Right hindlimb (tissue), 1 donor: ENCODE data around the gene IFT27.
A peak's percentile ranks its signal among the peaks of the same experiment; 100 is the strongest.

ENCODE experiments used
- DNase-seq: peaks from one replicate; pipeline ENCODE4 v3.0.0-alpha.2; 2018

IFT27 gene

DNA sequence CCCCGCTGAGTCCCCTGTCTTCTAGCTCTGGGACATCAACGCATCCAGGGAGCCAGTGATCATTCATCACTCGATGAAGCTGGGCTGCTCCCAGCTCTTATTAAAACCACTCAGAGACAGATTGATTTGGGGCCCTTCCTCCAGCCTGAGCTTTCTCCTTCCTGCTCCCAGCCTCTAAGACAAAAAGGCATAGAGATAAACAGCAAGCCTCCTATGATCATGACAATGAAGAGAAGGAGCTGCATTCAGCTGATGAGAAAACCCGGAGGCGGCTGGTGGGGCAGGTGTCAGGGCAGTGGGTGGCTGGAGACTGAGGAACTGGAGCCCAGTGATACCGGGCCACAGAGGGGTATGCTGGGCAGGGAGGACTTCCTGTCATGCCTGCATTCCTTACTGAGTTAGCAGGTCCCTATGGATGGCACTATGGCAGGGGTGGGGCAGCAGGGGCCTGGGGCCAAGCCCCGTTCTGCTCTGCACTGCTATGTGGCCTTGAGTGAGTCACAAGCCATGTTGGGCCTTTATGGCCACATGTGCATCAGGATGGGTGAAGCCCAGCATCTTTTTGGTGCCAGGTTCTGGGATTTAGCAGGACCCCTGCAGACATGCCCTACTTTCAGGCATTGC lies 20.7 kb upstream of the IFT27 start:
- no peak for DNase-seq

DNA sequence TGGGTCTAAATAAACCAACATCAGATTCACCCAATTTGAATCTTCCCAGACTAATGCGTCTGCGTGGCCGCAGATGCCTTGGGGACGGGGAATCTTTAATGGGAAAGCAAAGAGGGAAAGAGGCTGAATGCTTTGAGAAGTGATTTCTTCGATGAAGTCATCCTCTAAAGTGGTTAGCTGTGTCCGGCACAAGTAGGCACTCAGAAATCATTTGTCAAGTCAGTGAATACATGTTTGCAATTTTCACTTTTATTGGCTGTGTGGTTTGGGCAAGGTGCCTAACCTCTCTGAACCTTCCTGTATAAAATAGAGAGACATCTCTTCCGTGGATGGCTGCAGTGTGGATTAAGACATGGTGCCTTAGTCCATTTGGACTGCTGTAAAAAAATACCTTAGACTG lies 19.7 kb upstream of the IFT27 start:
- DNase-seq: no peak

DNA sequence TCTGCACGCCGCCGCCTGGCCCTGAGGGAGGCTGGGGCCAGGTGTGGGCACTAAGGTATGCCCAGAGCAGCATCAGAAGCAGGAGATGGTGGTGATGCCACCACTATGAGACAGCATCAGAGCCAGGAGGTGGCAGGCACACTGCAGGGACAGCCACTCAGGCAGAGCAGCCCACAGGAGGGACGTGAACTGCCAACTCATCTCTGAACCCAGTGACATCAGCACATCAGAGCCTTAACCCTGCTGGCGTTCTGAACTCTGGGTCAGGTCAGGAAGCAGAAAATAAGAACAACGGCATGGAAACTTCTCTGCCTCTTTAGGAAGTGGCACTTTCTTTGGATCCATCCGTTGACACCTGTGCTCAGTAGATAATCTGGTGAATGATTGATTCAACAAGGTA lies 14.7 kb upstream of the IFT27 start:
- no peak for DNase-seq

DNA sequence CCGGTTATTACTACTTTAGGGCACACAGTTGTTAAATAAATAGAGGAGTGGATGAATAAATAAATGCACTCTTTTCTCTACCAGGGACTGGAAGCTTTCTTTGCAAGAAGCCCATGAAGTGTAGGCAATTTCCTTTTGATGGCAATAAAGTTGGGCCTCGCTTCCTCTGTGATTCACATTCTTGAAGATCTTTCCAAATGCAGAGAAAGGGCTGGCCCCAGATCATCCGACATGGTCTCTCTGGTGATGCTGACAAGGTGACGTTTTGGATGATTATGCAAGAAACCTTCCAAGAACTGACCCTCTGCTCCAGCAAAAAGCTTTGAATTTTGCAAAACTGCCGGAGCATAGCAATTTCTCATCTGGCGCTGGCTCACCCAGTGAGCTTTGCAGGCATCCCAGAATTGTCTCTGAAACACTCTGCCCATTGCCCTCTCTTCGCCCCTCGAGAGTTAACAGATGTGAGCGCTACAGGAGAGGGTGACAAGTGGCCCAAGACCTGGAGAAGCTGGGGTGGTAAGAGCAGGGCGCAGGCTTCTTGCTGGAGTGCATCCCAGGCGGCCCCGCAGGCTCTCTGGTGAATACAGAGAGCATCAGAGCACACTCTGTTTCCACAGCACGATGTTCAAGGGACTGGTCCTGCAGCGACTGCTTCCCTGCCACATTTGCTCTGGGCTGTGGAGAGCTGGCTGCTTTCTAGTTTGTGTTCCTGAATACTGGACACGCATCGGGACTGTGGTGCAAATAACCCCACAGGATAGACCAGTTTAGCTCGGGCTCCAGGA lies 11.5 kb upstream of the IFT27 start:
- no peak for DNase-seq

DNA sequence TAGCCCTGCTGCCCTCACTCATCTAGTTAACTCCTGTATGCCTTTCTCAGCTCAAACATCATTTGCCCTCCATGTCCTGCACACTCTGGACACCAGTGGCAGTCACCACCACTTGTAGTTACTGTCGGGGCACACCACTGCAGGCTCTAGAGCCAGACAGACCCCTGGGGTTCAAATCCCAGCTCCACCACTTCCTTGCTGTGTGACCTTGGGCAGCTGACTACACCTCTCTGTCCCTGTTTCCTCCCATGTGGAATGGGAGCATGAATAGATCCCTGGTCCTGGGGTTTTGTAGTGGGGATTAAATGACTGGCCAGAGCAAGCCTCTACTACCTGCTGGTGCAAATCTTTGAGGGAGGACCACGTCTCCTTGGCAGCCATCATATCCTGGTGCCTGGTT lies 7.8 kb upstream of the IFT27 start:
- no peak for DNase-seq

DNA sequence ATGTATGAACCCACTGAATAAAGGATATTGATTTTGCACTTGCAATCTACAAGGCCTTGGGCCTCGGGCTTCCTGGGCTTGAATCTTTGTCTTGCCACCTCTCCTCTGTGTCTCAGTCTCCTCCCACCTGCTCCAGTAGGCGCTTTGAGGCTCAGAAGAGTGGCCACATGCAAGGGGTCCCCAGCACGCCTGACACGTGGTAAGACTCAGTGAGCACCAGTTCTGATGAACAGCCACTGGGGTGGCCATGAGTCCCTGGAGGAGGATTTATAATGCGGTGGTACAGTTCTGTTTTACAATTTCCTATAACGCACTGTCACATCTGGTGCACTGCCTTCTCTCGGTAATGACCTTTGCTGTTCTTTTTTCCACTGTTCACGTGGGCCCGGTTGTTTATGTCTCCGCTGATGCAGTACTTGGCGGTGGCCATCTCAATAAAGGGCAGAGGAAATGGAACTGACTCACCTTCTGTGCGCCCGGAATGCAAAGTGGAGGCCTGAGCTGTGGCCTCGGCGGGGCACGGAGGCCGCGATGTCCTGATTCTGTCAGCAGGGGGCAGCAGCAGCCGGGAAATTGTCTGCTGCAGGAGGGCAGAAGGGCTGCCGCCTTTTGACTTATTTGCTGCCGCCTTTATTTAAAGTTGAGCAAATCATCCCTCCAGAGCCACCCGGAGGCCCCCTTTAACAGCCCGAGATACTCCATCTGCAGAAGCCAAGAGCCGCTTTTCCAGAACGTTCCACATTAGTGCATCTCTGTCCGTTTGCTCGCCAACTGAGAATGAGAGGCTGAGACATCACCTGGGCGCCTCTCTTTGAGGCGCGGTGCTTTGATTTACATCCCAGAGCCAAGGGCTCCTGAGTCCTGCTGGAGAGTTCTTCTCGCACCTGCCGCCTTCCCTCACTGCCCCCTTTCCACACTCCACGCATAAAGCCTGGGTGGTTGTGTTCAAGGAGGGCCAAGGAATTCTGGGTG lies 6.0 kb upstream of the IFT27 start:
- DNase-seq: peak; percentile 82

DNA sequence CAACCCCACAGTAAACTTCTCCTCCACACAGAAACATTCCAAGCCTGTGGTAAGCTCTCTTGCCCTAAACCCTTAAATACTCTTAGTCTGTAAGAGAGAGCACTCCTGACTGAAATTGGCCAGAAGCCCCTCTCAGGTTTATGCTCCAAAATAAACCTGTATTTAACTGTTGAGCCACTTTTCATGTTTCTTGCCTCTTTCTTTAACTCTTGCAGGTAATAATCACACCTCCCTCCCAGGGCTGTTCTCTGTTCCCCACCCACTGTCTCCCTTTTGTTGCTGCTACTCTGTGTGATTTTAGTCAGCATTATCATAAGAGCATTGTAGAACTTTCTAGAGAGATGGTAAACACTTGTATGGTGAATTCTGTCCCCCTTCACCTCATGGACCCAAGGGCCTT lies 2.1 kb upstream of the IFT27 start:
- DNase-seq: no peak

DNA sequence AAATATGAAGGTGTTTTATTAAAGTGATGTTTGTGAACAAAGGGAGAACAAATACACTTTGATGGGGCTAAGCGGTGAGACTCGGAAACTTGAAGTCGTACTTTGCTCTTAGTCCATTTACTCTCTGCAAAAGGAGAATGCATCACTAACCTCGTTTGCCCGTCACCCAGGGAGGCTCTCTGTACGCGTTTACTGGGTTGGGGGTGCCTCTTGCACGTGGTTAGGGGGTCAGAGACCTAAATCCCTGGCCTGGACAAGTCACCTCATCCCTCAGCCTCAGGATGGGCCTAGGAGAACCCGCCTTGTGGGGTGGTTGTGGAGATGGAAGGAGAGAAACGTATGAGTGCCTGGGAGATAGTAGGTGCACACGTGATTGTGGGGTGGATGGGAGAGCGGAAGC lies 803 bp upstream of the IFT27 start:
- DNase-seq: no peak

DNA sequence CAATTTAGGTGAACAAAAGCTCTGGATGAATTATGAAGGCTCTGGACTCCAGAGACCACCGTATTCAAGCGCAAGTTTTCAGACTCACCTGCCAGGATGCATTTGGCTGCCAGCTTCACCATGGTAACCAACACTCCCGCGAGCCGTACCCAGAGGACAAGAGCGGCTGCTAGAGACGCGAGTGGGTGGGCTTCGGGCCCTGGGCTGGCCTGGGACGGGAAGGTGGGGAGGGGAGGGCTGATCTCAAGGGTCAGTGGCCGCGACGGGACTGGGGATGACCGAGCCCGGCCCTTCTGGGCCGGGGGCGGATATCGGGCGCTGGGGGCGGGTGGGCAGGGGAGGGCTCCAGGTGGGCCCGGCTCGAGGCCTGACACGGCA lies 344 bp downstream of the IFT27 start:
- peak; percentile 56 for DNase-seq

DNA sequence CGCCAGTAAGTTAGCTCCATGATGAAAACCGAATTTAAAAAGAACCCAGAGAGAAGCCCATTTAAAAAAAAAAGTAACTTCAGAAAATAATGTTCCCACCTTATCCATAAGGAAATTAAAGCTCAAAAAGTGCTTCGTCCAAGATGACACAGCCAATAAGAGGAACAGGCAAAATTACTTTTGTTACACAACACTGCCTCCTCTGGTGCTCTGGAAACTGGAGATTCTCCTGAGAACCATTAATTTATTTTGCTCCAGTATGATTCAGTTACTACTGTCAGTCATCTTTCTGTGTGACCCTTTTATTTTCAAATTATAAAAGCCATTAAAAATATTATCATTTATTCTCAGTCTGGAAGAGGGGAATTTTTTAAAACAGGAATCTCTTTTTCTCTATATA lies 2.0 kb downstream of the IFT27 start:
- no peak for DNase-seq

DNA sequence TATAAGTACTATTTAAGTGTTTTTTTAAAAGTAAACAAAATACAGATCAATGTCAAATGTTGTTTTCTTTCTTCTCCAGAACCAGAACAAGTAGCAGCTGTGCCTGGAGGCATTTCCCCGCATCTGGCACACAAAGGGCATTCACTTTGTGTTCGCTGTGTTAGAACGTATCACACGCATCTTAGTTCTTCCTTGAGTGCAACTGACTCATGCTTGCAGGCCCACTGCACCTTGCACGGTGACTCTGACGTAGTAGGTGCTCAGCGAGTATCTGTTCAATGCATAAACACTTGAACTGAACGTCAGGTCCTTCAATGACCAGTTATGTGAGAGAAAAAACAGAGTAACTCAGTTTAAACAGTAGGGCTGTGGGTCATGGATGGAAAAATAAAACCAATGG lies 3.5 kb downstream of the IFT27 start:
- no peak for DNase-seq

DNA sequence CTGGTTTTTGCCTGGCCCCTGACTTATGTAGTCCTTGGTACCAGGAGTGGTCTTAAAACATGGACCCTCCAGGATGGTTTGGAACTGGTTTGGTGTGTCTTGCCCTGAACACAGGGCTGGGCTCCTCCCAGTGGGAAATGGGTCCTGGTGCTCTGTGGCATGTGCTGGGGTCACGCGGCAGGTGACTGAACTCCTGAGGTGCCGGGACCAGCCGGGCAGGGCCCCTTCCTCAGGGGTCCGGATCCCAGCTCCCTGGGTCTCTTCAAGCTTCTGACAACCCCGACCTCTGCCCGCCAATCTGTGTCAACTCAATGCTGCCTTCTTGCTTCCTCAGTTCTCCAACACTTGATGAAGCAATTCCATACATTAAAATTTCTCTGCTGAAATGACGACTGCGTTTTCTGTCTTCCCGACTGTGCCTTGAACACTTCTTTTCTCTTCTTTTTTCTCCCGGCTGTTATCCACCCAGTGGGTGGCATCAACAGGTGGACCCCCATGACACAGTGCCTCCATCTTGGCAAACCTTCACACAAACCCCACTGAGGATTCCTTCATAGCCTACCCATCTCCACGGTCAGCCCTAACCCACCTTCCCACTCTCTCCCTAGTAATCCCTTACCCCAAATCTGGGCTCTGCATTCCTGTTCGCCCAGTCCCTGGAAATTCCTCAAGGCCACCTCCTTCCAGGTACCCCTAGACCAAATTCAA lies 4.4 kb downstream of the IFT27 start:
- DNase-seq: no peak

DNA sequence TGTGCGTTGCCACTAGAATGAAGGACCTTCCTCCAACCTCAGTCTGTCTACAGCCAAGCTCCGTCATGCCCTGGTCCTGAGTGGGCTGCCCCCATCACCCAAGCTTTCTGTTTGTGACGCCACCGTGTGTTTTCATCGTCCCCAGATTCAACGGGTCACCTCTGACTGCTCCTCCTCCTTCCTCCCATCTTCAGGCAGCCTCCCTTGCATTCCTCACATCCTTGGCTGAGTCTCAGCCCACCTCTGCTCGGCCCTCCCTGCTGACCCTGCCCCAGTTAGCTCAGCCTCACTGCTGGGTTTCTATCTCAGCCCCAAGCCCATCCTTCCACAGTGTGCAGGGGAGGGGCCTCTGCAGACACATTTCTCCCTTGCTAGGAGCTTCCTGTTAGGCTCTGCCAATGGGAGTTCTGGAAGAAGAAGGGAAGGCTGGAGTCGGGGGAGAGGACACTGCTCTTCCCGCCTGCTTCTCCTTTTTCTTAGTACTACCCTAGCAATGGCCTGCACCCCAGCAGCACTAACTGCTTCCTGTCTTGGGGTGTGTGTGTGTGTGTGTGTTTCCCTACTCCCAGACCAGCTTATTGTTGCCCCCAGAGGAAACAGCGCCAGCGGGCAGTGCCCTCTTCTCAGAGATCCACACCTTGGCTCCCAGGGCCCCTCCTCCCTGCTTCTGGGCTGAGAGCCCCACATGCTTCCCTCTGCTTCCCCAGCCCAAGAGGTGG lies 5.2 kb downstream of the IFT27 start:
- no peak for DNase-seq

DNA sequence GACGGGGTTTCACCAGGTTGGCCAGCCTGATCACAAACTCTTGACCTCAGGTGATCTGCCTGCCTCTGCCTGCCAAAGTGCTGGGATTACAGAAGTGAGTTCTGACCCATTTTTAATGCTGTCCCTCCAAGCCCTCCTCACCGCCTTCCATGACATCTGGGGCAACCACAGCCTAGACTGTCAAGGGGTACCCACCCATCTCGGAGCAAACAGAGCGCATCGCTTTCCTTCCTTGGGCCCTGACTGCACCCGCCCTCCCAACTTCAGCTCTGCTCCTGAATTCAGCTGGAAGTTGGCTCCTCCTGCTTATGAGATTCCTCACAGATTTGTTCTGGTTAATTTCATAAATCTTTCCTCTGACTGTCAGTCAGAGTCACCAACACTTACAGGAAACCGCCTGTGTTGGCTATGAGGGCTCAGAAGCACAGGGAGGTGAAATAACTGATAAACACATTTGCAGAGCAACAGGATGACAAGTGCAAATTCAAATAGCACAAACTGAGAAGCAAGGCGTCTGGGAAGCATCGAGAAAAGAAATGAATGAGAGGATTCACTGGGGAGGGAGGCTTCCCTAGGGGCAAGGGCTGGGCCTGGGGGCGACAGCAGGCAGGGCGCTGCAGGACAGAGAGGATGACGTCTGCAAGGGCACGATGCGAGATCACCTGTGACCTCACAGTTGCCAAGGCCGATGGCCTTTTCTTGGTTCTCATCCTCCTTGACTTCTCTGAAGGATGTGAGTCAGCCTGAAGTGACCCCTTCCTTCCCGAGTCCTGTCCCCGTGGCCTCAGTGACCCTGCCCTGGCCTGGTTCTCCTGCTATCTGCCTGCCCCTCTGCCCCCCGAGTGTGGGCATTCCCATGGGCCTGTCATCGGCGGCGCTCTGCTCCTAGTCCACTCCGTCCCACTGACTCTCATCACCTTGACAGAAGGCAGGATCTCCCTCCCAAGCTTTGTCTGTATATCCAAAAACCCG lies 6.1 kb downstream of the IFT27 start:
- DNase-seq: no peak

DNA sequence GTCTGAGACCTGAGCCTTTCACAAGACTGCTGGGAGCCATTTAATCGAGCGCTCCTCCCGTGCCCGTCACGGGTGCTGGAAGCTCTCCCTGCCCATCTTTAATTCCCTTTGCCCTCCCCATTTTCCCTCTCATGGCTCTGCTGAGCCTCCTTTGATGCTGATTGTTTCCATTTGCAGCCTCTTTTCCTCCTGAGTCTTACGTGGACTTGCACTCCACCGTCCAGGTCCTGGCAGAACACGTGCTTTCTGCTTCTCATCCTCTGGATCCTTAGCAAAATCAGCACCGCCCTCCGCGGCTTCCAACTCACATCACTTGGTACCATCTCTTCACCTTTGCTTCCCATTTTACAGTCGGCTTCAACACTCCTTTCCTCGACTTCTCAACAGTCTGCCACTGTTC lies 7.3 kb downstream of the IFT27 start:
- no peak for DNase-seq

DNA sequence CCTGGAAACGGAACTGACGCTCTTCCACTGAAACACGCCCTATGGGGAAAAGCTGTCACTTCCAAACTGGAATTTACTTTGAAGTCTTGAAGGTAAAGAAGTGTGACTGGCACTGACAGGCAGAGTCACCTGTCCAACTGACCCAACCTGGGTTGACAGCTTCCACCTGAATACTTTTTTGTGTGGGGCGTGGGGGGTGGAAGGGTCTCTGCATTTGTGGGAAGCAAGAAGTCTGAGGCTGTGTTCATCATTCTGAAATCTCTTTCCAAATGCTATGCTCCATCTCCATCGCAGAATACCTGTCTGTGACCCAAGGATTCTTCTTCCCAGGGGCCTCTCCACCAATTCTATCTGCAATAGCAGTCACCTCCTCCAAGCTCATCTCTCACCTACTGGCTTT lies 7.8 kb downstream of the IFT27 start:
- DNase-seq: no peak

DNA sequence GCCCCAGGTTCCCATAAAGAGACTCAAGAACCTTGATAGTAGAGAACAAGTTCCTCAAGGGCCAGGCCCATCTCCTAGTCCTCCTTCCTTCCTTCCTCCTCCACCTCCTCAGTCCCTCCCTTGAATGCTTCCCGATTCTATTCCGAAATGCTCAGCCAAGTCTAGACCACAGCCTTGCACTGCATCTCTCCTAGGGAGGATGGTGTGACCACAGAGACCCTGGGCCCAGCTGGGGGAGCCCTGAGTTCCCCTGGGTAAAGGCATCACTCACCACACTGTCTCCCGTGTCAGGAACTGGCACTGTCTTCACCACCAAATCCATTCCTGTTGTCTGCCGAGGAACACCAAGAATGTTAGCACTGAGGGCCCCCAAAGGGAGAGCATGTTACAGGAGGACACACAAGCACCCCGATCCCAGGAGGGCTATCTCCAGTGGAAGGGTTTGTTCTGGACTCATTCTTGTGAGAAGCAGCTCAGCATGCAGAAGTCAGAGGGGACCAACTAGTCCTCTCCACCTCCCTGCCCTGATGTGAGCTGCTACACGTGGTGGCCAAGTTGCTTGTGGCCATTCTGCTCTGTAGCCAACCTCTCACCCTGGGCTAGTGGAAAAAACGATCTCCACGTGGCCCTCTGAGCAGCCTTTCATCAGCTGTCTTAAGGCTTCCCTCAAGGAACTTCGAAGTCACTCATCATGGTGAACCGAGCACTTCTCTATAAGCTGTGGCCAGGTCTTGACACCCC lies 8.7 kb downstream of the IFT27 start:
- DNase-seq: no peak

DNA sequence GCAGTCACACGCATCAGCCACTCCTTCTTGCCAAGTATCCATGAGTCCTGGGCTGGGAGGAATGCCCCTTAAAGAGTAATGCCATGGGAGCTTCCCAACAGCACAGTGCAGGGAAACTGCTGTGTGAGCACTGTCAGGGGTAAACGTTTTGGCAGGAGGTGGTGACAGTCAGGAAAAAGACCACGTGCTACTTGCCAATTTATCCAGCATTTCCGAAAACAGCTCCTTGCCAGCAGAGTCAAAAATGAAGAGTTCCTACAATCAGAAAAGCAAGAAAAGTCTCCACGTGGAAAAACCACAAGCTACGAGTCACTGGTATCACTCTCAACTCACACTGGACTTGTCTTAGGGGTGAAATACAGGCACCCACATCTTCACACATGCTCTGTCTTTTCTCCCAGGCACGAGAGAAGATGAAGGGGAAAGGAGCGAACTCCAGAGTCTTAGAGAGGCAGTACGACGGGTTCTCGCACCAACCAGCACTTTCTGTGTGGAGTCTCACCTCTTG lies 9.9 kb downstream of the IFT27 start:
- peak; percentile 9 for DNase-seq

DNA sequence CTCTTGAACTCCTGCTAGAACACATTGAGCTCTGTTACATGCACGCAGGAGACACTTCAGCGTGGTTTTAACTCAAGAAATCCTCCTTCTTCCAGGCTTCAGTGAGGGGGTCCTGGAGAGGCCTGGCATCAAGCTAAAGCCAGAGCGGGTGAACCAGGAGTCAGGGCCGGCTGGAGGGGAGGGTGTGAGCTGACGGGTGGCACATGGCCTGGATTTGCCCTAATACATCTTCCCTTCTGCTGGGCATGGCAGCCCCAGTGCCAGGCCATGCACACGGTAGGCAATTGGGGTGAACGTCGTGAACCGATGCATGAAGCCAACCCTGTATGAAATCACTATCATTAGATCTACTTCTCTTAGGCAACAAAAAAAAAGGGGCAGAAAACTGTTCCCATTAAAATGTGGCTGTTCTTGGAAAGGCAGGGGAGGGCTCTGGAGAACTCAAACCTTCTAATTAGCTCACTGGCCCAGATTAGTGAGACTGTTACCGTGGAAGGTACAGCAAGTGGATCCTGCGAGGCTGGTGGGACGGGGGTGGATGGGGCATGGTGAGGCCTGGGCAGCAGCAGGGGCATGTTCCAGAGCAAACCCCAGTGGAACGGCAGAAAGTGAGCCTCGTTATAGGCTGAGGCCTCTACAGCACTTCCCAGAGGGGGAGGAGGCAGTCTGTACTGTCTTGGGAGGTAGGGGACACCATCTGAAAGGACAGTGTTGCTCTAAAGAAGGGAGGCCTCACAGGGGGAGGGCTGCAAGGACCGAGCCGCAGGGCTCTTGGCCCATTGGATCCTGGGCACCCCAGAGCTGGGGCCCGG lies 10.6 kb downstream of the IFT27 start:
- DNase-seq: peak; percentile 6
